B cell (primary cell): ENCODE measurements around the gene CHAF1B. TPM values are rescaled to one million over a fixed set of nuclear protein-coding genes. Genes with fewer than 3 reads are reported as not detected.
A peak's percentile ranks its signal among the peaks of the same experiment; 100 is the strongest.

Experiments
- ATAC-seq: fragments of 200-7000 bp; cut with Tn5 transposase; one replicate; pipeline ENCODE4 v1.10.0; 2021; ENCODE audit warnings: low read depth, mild to moderate bottlenecking, moderate number of reproducible peaks, moderate library complexity
- CTCF ChIA-PET: fragments of 350-600 bp; sonication (Branson Sonifier 250); formaldehyde crosslinking; loops from one replicate; lab custom pipeline; 2021; ENCODE audit warnings: antibody characterized with exemption, inconsistent platforms; lab: Charles Lee
- POLR2A ChIA-PET: fragments of 350-600 bp; sonication (Branson Sonifier 250); formaldehyde crosslinking; loops from one replicate; lab custom pipeline; 2021; ENCODE audit warnings: antibody characterized with exemption; lab: Charles Lee
- DNase-seq: peaks from one replicate; pipeline ENCODE4 v3.0.0; 2013
- H2AFZ ChIP-seq: 2 replicates; pipeline ENCODE4 v1.6.1; 2012; ENCODE audit warnings: mild to moderate bottlenecking, low read depth, low read length; ENCODE audit not compliant: insufficient read depth, poor library complexity, severe bottlenecking
- H3K27ac ChIP-seq, 2 donors: 1 replicate in 1 of 2; 2 replicates in 1 of 2; pipeline ENCODE4 v1.5.1; 2012 to 2013; ENCODE audit warnings: low read length in 2 of 2, mild to moderate bottlenecking in 2 of 2, moderate library complexity in 1 of 2
- H3K27me3 ChIP-seq, 4 experiments: fragments of 200-600 bp in 1 of 4; sonication (generic) in 1 of 4; replicated peaks in 1 of 4; 1 replicate in 2 of 4; 2 replicates in 2 of 4; pipeline versions ENCODE4 v1.6.1 to v1.7.0; 2013 to 2016; ENCODE audit warnings: low read length in 3 of 4, mild to moderate bottlenecking in 2 of 4, mixed read lengths in 1 of 4, moderate library complexity in 1 of 4; ENCODE audit not compliant: insufficient read depth in 4 of 4, control insufficient read depth in 3 of 4; ENCODE audit errors: control extremely low read depth in 1 of 4
- H3K36me3 ChIP-seq, 2 experiments: replicated peaks in 1 of 2; 1 replicate in 1 of 2; 2 replicates in 1 of 2; pipeline versions ENCODE4 v1.6.1 to v1.7.1; 2013; ENCODE audit warnings: low read length in 1 of 2; ENCODE audit not compliant: insufficient read depth in 2 of 2, control insufficient read depth in 1 of 2; ENCODE audit errors: control extremely low read depth in 1 of 2, extremely low read depth in 1 of 2
- H3K4me1 ChIP-seq, 2 donors: fragments of 200-600 bp in 1 of 2; sonication (generic) in 1 of 2; 1 replicate in 1 of 2; 2 replicates in 1 of 2; pipeline versions ENCODE4 v1.5.1 to v1.6.1; 2013 to 2017; ENCODE audit warnings: low read length in 2 of 2; ENCODE audit not compliant: control insufficient read depth in 2 of 2, insufficient read depth in 2 of 2
- H3K4me2 ChIP-seq: replicated peaks from 2 replicates; pipeline ENCODE3; 2012; ENCODE audit warnings: mild to moderate bottlenecking, low read depth, low read length; ENCODE audit not compliant: poor library complexity, severe bottlenecking
- H3K4me3 ChIP-seq, 5 experiments: fragments of 200-600 bp in 1 of 5; sonication (generic) in 1 of 5; 1 replicate in 3 of 5; 2 replicates in 2 of 5; pipeline versions ENCODE4 v1.5.1 to v1.7.0; 2011 to 2016; ENCODE audit warnings: low read length in 4 of 5, mild to moderate bottlenecking in 4 of 5, low read depth in 2 of 5, control low read depth in 1 of 5, moderate library complexity in 1 of 5; ENCODE audit not compliant: insufficient read depth in 1 of 5; ENCODE audit errors: control extremely low read depth in 1 of 5, extremely low read depth in 1 of 5
- H3K79me2 ChIP-seq: fragments of 200-600 bp; sonication (generic); one replicate; pipeline ENCODE4 v1.6.0; 2016; ENCODE audit warnings: low read length; ENCODE audit not compliant: control insufficient read depth, insufficient read depth
- H3K9ac ChIP-seq: fragments of 200-600 bp; sonication (generic); 2 replicates; pipeline ENCODE4 v1.6.1; 2017; ENCODE audit warnings: mild to moderate bottlenecking, low read length, moderate library complexity
- H3K9me3 ChIP-seq, 3 donors: one replicate each; pipeline versions ENCODE4 v1.6.1 to v1.7.1; 2013; ENCODE audit warnings: low read length in 2 of 3; ENCODE audit not compliant: control insufficient read depth in 2 of 3, insufficient read depth in 1 of 3; ENCODE audit errors: control extremely low read depth in 1 of 3
- H4K20me1 ChIP-seq: 2 replicates; pipeline ENCODE4 v1.6.0; 2012; ENCODE audit warnings: mild to moderate bottlenecking, low read length; ENCODE audit not compliant: insufficient read depth, control insufficient read depth, poor library complexity, severe bottlenecking
- H3K27ac Mint-ChIP-seq: one replicate; pipeline ENCODE4 v1.8.0; 2021; ENCODE audit warnings: mixed read lengths
- H3K27me3 Mint-ChIP-seq: one replicate; pipeline ENCODE4 v1.8.0; 2021; ENCODE audit warnings: mixed read lengths
- H3K4me1 Mint-ChIP-seq: one replicate; pipeline ENCODE4 v1.8.0; 2021; ENCODE audit warnings: mixed read lengths
- H3K4me3 Mint-ChIP-seq: one replicate; pipeline ENCODE4 v1.8.0; 2021; ENCODE audit warnings: mixed read lengths
- H3K9me3 Mint-ChIP-seq: one replicate; pipeline ENCODE4 v1.8.0; 2022; ENCODE audit warnings: mixed read lengths; ENCODE audit not compliant: insufficient read depth
- CTCF ChIP-seq: fragments of 200-600 bp; IDR thresholded peaks from one replicate; pipeline ENCODE4 v1.8.0; 2022; ENCODE audit warnings: antibody characterized with exemption, mild to moderate bottlenecking
- EZH2 ChIP-seq: IDR thresholded peaks from 2 replicates; pipeline ENCODE4 v1.6.1; 2012; ENCODE audit warnings: borderline replicate concordance, low read depth, mild to moderate bottlenecking, moderate library complexity, low read length; ENCODE audit not compliant: insufficient read depth, poor library complexity, severe bottlenecking
- WGBS: methylation state at CpG from one replicate; pipeline ENCODE4 v1.1.5; 2013; ENCODE audit warnings: missing lambda C conversion rate; ENCODE audit not compliant: insufficient coverage; 5-methylcytosine and 5-hydroxymethylcytosine counted together
- intact Hi-C: fragments of 100-400 bp; cut with micrococcal nuclease; formaldehyde crosslinking; loops from one replicate; pipeline ENCODE4 v1.10.0; 2022
- polyA plus RNA-seq: library from polyadenylated mRNA; depleted of rRNA; stranded (reverse); fragments of >200 nt; gene quantifications from 2 replicates; pipeline ENCODE4 v1.2.3, GENCODE V29; 2012
- total RNA-seq, 2 donors: library from RNA; stranded (reverse); fragments of 120-200 nt in 1 of 2; gene quantifications; 1 replicate in 1 of 2; 2 replicates in 1 of 2; pipeline versions ENCODE4 v1.2.3 to v1.2.4, GENCODE V29; 2013 to 2022

CHAF1B gene
- total and polyA plus RNA-seq, 2 donors (not counting 1 experiment from before 2014, with no cell fraction given): 1.1 to 1.9 TPM

- no peak for ATAC-seq
- no peak overlapping the region for H3K4me3 ChIP-seq
- ChIA-PET CTCF (no interaction called here), POLR2A (no interaction called here)
- Mint-ChIP-seq H3K4me1 (no peaks in the 10 kb centered on the region), H3K27ac (no peak overlapping the region), H3K4me3 (no peak overlapping the region), H3K9me3 (no peaks in the 10 kb centered on the region), H3K27me3 (peaks cover 3% of the 10 kb centered on the region)
- H4K20me1 ChIP-seq: no peaks in the 10 kb centered on the region
- H3K9me3 ChIP-seq: no peaks in the 10 kb centered on the region
- no peak for TF ChIP-seq EZH2
- no peak for TF ChIP-seq CTCF
- H3K36me3 ChIP-seq: no peaks in the 10 kb centered on the region
- no peaks in the 10 kb centered on the region for H3K27me3 ChIP-seq
- H3K4me2 ChIP-seq: no peak overlapping the region
- H3K27ac ChIP-seq: no peak overlapping the region
- no peaks in the 10 kb centered on the region for H3K4me1 ChIP-seq
- DNase-seq: no peak
- WGBS: 88% methylated on average over 8 of the region's 10 CpGs
- intact Hi-C loops: no loop called here
- H3K9ac ChIP-seq: no peak overlapping the region
- H2AFZ ChIP-seq: no peak overlapping the region
- H3K79me2 ChIP-seq: no peaks in the 10 kb centered on the region
Measured at GRCh38 chr21:36463204-36463603, 78.0 kb downstream of the CHAF1B start.

GRCh38 chr21:36463991-36464390, 78.8 kb downstream of the CHAF1B start:
- Histone ChIP-seq H3K9me3 (no peaks in the 10 kb centered on the region), H4K20me1 (no peaks in the 10 kb centered on the region), H3K36me3 (no peaks in the 10 kb centered on the region), H3K4me1 (no peaks in the 10 kb centered on the region), H3K79me2 (no peaks in the 10 kb centered on the region), H3K27ac (no peak overlapping the region), H2AFZ (peak overlapping the region; percentile 46), H3K4me3 (no peak overlapping the region), H3K27me3 (no peaks in the 10 kb centered on the region), H3K9ac (no peak overlapping the region), H3K4me2 (no peak overlapping the region)
- H3K9me3 Mint-ChIP-seq: no peaks in the 10 kb centered on the region
- DNase-seq (no peak), ATAC-seq (no peak)
- no peak for TF ChIP-seq CTCF
- TF ChIP-seq EZH2: no peak
- CTCF ChIA-PET: interaction anchor here (0.6 kb wide), 1 partner anchor 624 kb away, joined by 4 read pairs; no protein-coding TSS in a partner anchor
- peaks cover 3% of the 10 kb centered on the region for H3K27me3 Mint-ChIP-seq
- POLR2A ChIA-PET: no interaction called here
- no peak overlapping the region for H3K4me3 Mint-ChIP-seq
- H3K4me1 Mint-ChIP-seq: no peaks in the 10 kb centered on the region
- WGBS: 35% methylated on average over 9 of the region's 10 CpGs
- H3K27ac Mint-ChIP-seq: no peak overlapping the region
- intact Hi-C loops: no loop called here
